ENCODE results near the gene POU3F3.

The POU3F3 gene

GRCh38 chr2:104859766-104860450, 6.0 kb downstream of the POU3F3 start:
- DNase-seq (ENCODE audit: low read depth in 3 of 3, low spot score in 1 of 3) = no peak

GRCh38 chr2:104860451-104860790, 6.5 kb downstream of the POU3F3 start:
- DNase-seq (ENCODE audit: low read depth in 3 of 3, low spot score in 1 of 3) = no peak

- no peak for DNase-seq (ENCODE audit: low read depth in 3 of 3, low spot score in 1 of 3)
These were observed 7.6 kb downstream of the POU3F3 start for GRCh38 chr2:104861351-104862057.

- no peak for DNase-seq (ENCODE audit: low read depth in 3 of 3, low spot score in 1 of 3)
These were observed 8.4 kb downstream of the POU3F3 start for GRCh38 chr2:104862058-104862941.

GRCh38 chr2:104863146-104863467, 9.2 kb downstream of the POU3F3 start:
- no peak for DNase-seq (ENCODE audit: low read depth in 3 of 3, low spot score in 1 of 3)

- no peak for DNase-seq (ENCODE audit: low read depth in 3 of 3, low spot score in 1 of 3)
These were observed 9.8 kb downstream of the POU3F3 start for GRCh38 chr2:104863468-104864279.

GRCh38 chr2:104864280-104865095, 10.6 kb downstream of the POU3F3 start:
- DNase-seq (ENCODE audit: low read depth in 3 of 3, low spot score in 1 of 3) = no peak

- DNase-seq (ENCODE audit: low read depth in 3 of 3, low spot score in 1 of 3) = no peak
These were observed 11.2 kb downstream of the POU3F3 start for GRCh38 chr2:104865096-104865470.

- DNase-seq (ENCODE audit: low read depth in 3 of 3, low spot score in 1 of 3) = no peak
These were observed 12.4 kb downstream of the POU3F3 start for GRCh38 chr2:104866122-104866864.

- DNase-seq (ENCODE audit: low read depth in 3 of 3, low spot score in 1 of 3) = no peak
These were observed 13.2 kb downstream of the POU3F3 start for GRCh38 chr2:104866883-104867812.

- no peak for DNase-seq (ENCODE audit: low read depth in 3 of 3, low spot score in 1 of 3)
These were observed 14.0 kb downstream of the POU3F3 start for GRCh38 chr2:104867813-104868504.

GRCh38 chr2:104868505-104868866, 14.6 kb downstream of the POU3F3 start:
- DNase-seq (ENCODE audit: low read depth in 3 of 3, low spot score in 1 of 3) = no peak

- no peak for DNase-seq (ENCODE audit: low read depth in 3 of 3, low spot score in 1 of 3)
These were observed 16.4 kb downstream of the POU3F3 start for GRCh38 chr2:104870100-104870975.

- DNase-seq (ENCODE audit: low read depth in 3 of 3, low spot score in 1 of 3) = no peak
These were observed 17.7 kb downstream of the POU3F3 start for GRCh38 chr2:104871649-104871971.

- DNase-seq (ENCODE audit: low read depth in 3 of 3, low spot score in 1 of 3) = no peak
These were observed 18.3 kb downstream of the POU3F3 start for GRCh38 chr2:104871972-104872865.
